Activated T-helper 17 cell treated with anti-CD3 and anti-CD28 coated beads, Interleukin-2, amount 50 U/mL, for 72 hours (primary cell): ENCODE results near the gene ATXN7L1. TPM values are rescaled to one million over a fixed set of nuclear protein-coding genes. Genes with fewer than 3 reads are reported as not detected.
"Not testable (repeated sequence)": the region's sequence is repeated elsewhere in the genome, so short reads cannot be mapped to it uniquely, and the experiment has no call there.

Experiments
- ATAC-seq: fragments of 150-1000 bp; cut with Tn5 transposase; replicated peaks from 2 replicates; pipeline ENCODE4 v1.10.0; 2021; ENCODE audit warnings: mild to moderate bottlenecking, moderate library complexity
- H3K27ac Mint-ChIP-seq: one replicate; pipeline ENCODE4 v1.8.0; 2022; ENCODE audit warnings: mixed read lengths
- H3K27me3 Mint-ChIP-seq: one replicate; pipeline ENCODE4 v1.8.0; 2022; ENCODE audit warnings: mixed read lengths
- H3K36me3 Mint-ChIP-seq: one replicate; pipeline ENCODE4 v1.8.0; 2022; ENCODE audit warnings: low read depth, mild to moderate bottlenecking, mixed read lengths
- H3K4me1 Mint-ChIP-seq: one replicate; pipeline ENCODE4 v1.8.0; 2022; ENCODE audit warnings: mixed read lengths
- H3K4me3 Mint-ChIP-seq: one replicate; pipeline ENCODE4 v1.8.0; 2022; ENCODE audit warnings: mild to moderate bottlenecking, mixed read lengths
- H3K9me3 Mint-ChIP-seq: one replicate; pipeline ENCODE4 v1.8.0; 2022; ENCODE audit warnings: mixed read lengths
- total RNA-seq, 2 donors: library from RNA; stranded (reverse); gene quantifications; one replicate each; pipeline ENCODE4 v1.2.3, GENCODE V29; 2022

Gene ATXN7L1
- total RNA-seq, 2 donors from 2014 or later: 12.1 to 24.0 TPM

DNA sequence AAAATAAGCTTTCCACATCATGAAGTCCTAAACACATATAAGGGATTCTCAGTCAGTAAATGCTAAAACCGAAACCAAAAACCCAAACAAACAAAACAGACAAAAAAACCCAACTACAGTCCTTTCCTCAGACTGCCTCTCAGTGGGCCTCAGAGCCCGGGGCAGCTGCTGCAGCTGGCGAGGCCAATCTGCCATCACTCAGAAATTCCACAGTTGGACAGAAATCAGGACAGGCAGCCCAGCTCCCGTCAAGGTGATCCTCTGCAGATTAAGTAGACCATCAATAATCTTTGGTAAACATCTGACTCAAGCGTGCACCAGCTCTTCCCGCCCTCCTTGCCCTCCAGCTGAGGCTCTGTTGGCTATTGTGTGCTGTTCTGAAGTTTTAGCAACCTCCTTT is 142.2 kb downstream of the ATXN7L1 start:
- Mint-ChIP-seq H3K36me3 (no peaks in the 10 kb centered on the region), H3K4me3 (no peak overlapping the region), H3K9me3 (no peaks in the 10 kb centered on the region), H3K27me3 (no peaks in the 10 kb centered on the region), H3K4me1 (peaks cover 4% of the 10 kb centered on the region), H3K27ac (peak overlapping the region; percentile 12)
- no peak for ATAC-seq

DNA sequence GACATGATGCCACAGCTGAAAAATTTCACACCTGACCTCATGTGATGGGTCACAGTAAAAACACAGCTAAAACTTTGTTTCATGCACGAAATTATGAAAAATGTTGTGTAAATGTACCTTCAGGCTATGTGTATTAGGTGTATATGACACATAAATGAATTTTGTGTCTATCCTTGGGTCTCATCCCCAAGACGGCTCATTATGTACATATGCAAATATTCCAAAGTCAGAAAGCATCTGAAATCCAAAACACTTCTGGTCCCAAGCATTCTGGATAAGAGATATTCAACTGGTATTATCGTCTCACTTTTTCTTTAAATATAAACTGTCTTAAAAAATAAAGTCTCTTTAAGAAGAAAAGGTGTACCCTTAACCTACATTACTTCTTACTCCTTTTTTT is 145.4 kb downstream of the ATXN7L1 start:
- Mint-ChIP-seq H3K4me1 (peaks cover 4% of the 10 kb centered on the region), H3K4me3 (no peak overlapping the region), H3K9me3 (no peaks in the 10 kb centered on the region), H3K27ac (no peak overlapping the region), H3K27me3 (no peaks in the 10 kb centered on the region), H3K36me3 (no peaks in the 10 kb centered on the region)
- ATAC-seq: no peak

DNA sequence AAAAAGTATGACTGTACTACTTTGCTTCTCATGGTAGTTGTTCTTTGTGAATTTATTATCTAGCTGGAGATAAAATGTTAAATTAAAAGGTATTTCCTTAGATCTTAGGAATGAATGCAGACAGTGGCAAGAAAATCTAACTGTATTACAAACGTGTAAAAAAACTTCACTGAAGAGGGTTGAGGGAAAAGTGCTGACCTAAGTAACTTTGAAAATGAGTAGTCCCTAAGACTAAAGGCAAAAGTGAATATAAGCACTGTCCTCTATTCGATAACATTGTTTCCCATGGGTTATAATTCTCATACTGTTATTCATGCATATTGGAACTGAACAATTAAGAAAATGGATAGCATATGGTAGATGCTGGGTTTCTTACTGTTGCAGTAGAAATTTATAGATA is 148.4 kb downstream of the ATXN7L1 start:
- Mint-ChIP-seq H3K4me1 (no peaks in the 10 kb centered on the region), H3K9me3 (no peaks in the 10 kb centered on the region), H3K27me3 (no peaks in the 10 kb centered on the region), H3K36me3 (no peaks in the 10 kb centered on the region), H3K27ac (no peak overlapping the region), H3K4me3 (no peak overlapping the region)
- ATAC-seq: no peak

DNA sequence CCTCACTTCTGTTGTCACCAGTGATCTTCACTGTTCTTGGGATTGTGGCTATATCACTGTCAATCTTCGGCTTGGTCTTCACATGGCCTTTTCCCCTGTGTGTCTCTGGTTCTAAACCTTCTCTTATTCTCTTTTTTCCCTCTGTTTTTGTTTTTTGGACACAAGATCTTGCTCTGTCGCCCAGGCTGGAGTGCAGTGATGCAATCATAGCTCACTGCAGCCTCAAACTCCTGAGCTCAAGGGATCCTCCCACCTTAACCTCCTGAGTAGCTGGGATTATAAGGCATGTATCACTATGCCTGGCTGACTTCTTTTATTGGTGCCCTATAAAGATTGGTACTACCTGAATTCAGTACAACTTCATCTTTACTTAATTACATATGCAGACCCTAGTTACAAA is 151.7 kb downstream of the ATXN7L1 start:
- no peak overlapping the region for H3K4me3 Mint-ChIP-seq
- H3K27me3 Mint-ChIP-seq: no peaks in the 10 kb centered on the region
- H3K27ac Mint-ChIP-seq: no peak overlapping the region
- no peaks in the 10 kb centered on the region for H3K36me3 Mint-ChIP-seq
- no peak for ATAC-seq
- no peaks in the 10 kb centered on the region for H3K4me1 Mint-ChIP-seq
- H3K9me3 Mint-ChIP-seq: no peaks in the 10 kb centered on the region

DNA sequence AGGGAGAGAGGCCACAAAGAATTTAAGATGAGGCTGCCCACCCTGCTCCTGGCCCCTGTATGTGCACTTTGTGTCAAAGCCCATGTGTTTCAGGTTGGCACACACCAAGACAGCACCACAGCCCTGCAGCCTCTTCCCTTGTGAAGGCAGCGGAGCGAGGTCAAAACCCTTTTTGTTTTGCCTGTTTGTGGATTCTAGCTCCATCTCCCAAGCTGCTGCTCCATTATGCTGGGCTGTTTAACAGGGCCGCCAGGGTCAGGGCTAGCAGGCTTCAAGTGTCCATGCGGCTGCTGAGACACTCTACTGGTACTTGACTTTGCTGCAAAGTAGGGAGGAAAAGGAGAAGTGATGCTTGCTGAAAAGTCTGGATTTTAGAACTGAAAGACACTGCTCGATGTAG is 152.8 kb downstream of the ATXN7L1 start:
- Mint-ChIP-seq H3K27ac (no peak overlapping the region), H3K9me3 (no peaks in the 10 kb centered on the region), H3K27me3 (no peaks in the 10 kb centered on the region), H3K4me3 (no peak overlapping the region), H3K36me3 (no peaks in the 10 kb centered on the region), H3K4me1 (no peaks in the 10 kb centered on the region)
- no peak for ATAC-seq

DNA sequence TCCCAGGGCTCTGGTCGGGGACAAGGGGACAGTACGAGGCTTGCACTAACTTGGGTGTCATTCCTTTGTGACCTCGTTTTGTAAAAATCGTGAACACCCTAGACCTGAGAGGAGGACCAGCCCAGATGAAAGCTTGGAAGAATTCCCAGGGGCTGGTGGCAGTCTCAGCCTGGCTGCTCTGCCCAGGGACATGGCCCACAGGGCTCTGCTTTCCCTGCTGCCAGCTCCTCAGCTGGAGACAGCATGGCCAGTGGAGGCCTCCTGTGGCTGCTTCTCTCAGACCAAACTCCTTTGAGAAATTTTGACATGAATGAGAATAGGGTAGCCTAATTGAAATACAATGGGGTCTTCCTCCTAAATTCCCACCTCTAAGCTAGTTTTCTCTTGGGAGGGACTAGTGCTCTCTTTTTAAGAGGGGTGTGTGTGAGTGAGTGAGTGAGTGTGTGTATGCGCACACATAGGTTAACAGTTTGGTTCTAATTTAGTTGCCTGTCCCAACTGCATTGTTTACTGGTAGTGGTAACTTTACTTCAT is 154.8 kb downstream of the ATXN7L1 start:
- H3K9me3 Mint-ChIP-seq: no peaks in the 10 kb centered on the region
- H3K4me1 Mint-ChIP-seq: no peaks in the 10 kb centered on the region
- H3K27me3 Mint-ChIP-seq: no peaks in the 10 kb centered on the region
- no peaks in the 10 kb centered on the region for H3K36me3 Mint-ChIP-seq
- no peak for ATAC-seq
- no peak overlapping the region for H3K4me3 Mint-ChIP-seq
- H3K27ac Mint-ChIP-seq: no peak overlapping the region

DNA sequence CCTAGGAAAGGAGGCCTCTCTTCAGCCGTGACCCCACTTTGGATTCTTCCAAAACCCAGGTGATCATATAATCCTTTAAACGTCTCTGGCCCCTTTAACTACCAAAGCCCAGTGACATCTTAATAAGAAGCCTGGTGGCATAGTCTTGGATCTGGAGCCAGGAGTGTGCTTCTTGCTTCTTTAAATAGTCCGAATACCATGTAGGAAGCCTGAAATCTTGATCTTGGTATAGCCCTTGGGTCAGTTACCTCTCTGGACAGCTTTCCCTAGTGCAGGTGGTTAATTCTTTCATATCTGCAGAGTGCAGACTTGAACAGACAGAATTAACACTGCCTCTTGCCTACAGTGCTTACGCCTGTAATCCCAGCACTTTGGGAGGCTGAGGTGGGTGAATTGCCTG is 156.5 kb downstream of the ATXN7L1 start:
- H3K27ac Mint-ChIP-seq: no peak overlapping the region
- ATAC-seq: no peak
- no peaks in the 10 kb centered on the region for H3K36me3 Mint-ChIP-seq
- H3K4me1 Mint-ChIP-seq: no peaks in the 10 kb centered on the region
- H3K9me3 Mint-ChIP-seq: no peaks in the 10 kb centered on the region
- H3K27me3 Mint-ChIP-seq: no peaks in the 10 kb centered on the region
- H3K4me3 Mint-ChIP-seq: no peak overlapping the region

DNA sequence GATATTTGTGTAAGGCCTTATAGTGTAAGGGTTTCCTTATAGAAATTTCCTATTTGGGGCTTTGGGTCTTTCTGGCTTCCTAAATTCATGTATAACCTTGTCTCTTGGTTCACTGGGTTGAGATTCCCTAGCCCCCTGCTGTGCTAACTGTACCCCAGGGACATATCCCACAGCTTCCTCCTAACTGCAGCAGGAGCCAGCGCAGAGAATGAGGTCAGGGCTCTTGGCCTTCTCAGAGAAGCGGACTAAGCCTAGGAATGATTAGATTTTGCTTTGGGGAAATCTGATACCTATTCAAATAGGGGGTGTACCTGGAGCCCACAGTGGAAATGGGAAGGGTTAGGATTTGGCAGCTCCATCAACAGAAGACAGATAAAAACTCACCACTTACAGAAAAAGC is 157.0 kb downstream of the ATXN7L1 start:
- Mint-ChIP-seq H3K9me3 (no peaks in the 10 kb centered on the region), H3K27me3 (no peaks in the 10 kb centered on the region), H3K27ac (no peak overlapping the region), H3K4me1 (no peaks in the 10 kb centered on the region), H3K36me3 (no peaks in the 10 kb centered on the region), H3K4me3 (no peak overlapping the region)
- ATAC-seq: no peak

DNA sequence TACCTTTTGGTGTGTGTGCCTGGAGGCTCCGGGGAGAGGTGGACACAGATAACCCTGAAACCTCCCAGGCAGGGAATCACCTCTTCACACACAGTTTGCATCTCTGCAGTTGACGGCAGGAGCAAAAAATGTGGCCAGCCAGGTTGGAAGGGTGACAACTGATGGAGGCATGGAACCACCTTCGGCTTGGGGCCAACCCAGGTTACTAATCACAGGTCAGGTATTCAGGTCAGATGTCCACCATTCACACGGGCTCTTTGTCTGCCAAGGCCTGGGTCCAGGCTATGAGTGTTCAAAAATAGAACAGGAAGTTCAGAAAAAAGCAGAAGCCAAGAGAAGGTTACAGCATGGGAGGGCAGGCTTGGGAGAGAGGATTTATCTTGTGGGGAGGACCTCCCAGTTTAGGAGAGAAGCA is 157.9 kb downstream of the ATXN7L1 start:
- ATAC-seq: no peak
- Mint-ChIP-seq H3K4me3 (no peak overlapping the region), H3K36me3 (no peaks in the 10 kb centered on the region), H3K4me1 (no peaks in the 10 kb centered on the region), H3K9me3 (no peaks in the 10 kb centered on the region), H3K27me3 (no peaks in the 10 kb centered on the region), H3K27ac (peak overlapping the region; percentile 25)

DNA sequence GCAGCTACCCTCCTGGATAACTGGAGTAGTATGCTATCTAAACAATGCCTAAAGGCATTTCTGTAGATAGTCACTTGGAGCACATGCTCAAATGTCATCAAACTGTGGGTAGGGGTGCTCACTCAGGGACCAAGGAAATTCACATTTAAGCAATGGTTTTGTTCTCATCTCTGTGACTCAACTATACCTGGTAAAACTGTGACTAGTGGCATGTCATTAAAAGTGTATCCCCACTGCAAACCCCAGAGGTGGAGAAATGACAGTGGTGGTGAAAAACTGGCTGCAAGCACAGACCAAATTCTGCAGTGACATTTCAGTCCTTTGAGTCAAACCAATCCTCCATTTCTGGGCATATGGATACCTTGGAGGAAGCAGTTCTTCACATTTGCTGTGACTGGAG is 160.9 kb downstream of the ATXN7L1 start:
- ATAC-seq: peak; percentile 96
- Mint-ChIP-seq H3K27ac (peak overlapping the region; percentile 7), H3K4me1 (peaks cover 3% of the 10 kb centered on the region), H3K27me3 (no peaks in the 10 kb centered on the region), H3K4me3 (no peak overlapping the region), H3K9me3 (peaks cover 14% of the 10 kb centered on the region), H3K36me3 (peaks cover 6% of the 10 kb centered on the region)

DNA sequence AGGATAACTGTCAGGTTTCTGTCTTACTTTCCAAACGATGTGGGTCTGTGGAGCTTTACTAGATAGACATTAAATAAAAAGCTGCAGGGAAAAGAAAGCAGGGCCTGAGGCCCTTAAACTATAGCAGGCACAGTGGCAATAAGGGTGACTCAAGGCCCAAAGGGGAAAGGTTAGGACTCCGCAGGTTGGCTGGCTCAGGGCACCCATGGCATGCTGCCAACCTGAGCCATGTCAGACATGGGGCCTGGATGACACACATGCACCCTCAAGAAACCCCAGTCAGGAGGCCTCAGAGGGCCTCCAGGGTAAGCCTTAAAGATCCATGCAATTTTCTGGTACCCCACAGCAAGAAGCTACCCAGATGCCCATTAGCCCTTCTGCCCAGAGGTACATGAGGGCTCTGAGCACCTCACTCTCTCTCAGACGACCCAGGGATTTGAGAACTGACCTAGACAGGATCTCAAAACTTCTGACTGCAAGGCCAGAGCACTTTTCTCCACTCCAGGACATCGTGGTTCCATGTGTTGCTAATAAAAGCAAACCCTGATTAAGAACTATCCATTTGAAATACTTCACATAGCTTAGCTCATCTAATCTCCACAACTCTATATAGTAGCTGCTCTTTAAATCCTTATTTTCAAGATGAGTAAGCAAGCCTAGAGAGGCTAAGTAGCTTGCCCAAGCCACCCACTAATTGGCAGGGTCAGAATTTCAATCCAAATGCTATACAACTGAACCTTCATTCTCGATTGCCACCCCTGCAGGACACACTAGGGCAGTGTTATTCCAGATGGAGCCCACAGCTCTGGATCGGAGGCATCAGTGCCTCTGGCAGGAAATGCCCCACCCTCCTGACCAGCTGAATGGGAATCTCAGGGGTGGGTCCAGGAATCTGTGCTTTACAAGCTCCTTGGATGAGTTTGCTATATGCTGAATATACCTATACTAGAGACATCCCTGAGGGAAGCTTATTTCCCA is 162.6 kb downstream of the ATXN7L1 start:
- Mint-ChIP-seq H3K27me3 (no peaks in the 10 kb centered on the region), H3K4me3 (no peak overlapping the region), H3K9me3 (peaks cover 18% of the 10 kb centered on the region), H3K27ac (no peak overlapping the region), H3K36me3 (peaks cover 6% of the 10 kb centered on the region), H3K4me1 (peaks cover 7% of the 10 kb centered on the region)
- peak; percentile 30 for ATAC-seq

DNA sequence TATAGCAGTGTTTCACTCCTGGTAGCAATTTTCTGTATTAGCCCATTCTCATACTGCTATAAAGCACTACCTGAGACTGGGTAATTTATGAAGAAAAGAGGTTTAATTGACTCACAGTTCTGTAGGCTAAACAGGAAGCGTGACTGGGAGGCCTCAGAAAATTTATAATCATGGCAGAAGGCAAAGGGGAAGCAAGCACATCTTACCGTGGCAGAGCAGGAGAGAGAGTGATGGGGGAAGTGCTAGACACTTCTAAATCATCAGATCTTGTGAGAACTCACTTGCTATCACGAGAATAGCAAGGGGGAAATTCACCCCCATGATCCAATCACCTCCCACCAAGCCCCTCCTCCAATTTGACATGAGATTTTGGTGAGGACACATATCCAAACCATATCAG is 163.5 kb downstream of the ATXN7L1 start:
- Mint-ChIP-seq H3K27ac (no peak overlapping the region), H3K36me3 (peaks cover 6% of the 10 kb centered on the region), H3K27me3 (no peaks in the 10 kb centered on the region), H3K4me1 (peaks cover 11% of the 10 kb centered on the region), H3K9me3 (peaks cover 18% of the 10 kb centered on the region), H3K4me3 (no peak overlapping the region)
- no peak for ATAC-seq

DNA sequence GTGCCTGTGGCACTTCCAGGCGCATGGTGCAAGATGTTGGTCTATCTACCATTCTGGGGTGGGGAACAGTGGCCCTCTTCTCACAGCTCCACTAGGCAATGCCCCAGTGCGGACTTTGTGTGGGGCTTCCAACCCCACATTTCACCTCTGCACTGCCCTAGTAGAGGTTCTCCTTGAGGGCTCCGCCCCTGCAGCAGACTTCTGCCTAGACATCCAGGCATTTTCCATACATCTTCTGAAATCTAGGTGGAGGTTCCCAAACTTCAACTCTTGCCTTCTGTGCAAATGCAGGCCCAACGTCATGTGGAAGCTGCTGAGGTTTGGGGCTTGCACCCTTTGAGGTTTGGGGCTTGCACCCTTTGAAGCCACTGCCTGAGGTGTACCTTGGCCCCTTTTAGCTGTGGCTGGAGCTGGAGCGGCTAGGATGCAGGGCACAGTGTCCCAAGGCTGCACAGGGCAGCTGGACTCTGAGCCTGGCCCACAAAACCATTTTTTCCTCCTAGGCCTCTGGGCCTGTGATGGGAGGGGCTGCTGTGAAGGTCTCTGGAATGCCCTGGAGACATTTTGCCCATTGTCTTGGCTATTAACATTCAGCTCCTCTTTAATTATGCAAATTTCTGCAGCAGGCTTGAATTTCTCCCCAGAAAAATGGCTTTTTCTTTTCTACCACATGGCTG is 164.5 kb downstream of the ATXN7L1 start:
- Mint-ChIP-seq H3K4me1 (peaks cover 21% of the 10 kb centered on the region), H3K4me3 (no peak overlapping the region), H3K27me3 (no peaks in the 10 kb centered on the region), H3K27ac (no peak overlapping the region), H3K36me3 (peaks cover 6% of the 10 kb centered on the region), H3K9me3 (peaks cover 18% of the 10 kb centered on the region)
- ATAC-seq: no peak

DNA sequence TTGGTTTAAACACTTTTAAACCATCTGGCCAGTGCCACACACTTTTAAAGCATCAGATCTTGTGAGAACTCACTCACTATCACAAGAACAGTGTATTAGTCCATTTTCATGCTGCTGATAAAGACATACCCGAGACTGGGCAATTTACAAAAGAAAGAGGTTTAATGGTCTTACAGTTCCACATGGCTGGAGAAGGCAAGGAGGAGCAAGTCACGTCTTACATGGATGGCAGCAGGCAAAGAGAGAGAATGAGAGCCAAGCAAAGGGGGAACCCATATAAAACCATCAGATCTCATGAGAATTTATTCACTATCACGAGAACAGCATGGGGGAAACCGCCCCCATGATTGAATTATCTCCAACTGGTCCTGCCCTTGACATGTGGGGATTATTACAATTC is 165.7 kb downstream of the ATXN7L1 start:
- Mint-ChIP-seq H3K4me1 (peaks cover 21% of the 10 kb centered on the region), H3K9me3 (peaks cover 18% of the 10 kb centered on the region)
- not testable (repeated sequence) for H3K36me3 Mint-ChIP-seq, ATAC-seq, H3K4me3 Mint-ChIP-seq, H3K27ac Mint-ChIP-seq, H3K27me3 Mint-ChIP-seq

DNA sequence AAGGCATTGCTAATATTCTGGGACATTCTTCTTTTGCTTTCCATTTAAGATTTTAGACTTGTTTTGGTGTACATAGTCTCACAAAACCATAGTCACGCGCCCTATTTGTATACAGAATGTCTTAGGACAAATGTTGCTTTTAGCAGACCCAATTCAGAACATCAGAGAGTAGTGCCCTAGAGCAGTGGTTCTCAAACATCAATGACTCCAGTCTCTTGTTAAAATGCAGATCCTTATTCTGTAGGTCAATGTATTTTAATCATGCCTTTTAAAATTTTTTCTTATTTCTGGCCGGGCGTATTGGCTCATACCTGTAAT is 167.7 kb downstream of the ATXN7L1 start:
- peaks cover 18% of the 10 kb centered on the region for H3K9me3 Mint-ChIP-seq
- no peak for ATAC-seq
- peaks cover 6% of the 10 kb centered on the region for H3K36me3 Mint-ChIP-seq
- peaks cover 21% of the 10 kb centered on the region for H3K4me1 Mint-ChIP-seq
- H3K27ac Mint-ChIP-seq: peak overlapping the region; percentile 82
- H3K27me3 Mint-ChIP-seq: no peaks in the 10 kb centered on the region
- no peak overlapping the region for H3K4me3 Mint-ChIP-seq
